ENCODE measurements around the gene CEBPA.
"Not testable (repeated sequence)": the region's sequence is repeated elsewhere in the genome, so short reads cannot be mapped to it uniquely, and the experiment has no call there.

Gene CEBPA

DNA sequence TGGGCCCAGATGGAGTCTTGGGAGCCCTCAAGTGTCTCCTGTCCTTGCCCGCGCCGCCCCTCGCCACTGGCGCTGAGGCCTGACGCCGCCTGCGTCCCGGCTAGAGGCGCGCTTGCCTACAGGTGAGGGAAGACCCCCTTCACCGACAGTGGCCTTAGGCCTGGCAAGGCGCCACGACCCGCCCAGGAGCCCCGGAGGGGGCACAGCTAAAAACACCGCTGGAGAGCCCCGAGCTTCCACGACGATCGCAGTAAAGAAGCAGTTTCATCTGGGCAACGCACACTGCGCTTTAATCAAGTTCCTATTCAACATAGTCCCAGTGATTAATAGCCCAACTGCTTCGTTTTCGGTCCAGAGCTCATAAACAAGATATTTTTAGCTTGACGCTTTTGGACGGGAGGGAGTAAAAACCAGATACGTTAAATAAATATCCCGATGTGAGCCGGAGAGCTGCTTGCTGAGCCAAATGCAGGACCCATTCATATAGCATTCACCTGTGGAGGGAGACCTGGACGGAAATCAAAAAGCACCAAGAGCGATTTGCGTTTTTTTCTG is 1.5 kb upstream of the CEBPA start:
- Histone ChIP-seq H3K4me3 (peak overlapping the region; percentile 60 to 91 (median 68)), H3K27ac (peak overlapping the region in 20 of 21 experiments; percentile 19 to 92 (median 86))

DNA sequence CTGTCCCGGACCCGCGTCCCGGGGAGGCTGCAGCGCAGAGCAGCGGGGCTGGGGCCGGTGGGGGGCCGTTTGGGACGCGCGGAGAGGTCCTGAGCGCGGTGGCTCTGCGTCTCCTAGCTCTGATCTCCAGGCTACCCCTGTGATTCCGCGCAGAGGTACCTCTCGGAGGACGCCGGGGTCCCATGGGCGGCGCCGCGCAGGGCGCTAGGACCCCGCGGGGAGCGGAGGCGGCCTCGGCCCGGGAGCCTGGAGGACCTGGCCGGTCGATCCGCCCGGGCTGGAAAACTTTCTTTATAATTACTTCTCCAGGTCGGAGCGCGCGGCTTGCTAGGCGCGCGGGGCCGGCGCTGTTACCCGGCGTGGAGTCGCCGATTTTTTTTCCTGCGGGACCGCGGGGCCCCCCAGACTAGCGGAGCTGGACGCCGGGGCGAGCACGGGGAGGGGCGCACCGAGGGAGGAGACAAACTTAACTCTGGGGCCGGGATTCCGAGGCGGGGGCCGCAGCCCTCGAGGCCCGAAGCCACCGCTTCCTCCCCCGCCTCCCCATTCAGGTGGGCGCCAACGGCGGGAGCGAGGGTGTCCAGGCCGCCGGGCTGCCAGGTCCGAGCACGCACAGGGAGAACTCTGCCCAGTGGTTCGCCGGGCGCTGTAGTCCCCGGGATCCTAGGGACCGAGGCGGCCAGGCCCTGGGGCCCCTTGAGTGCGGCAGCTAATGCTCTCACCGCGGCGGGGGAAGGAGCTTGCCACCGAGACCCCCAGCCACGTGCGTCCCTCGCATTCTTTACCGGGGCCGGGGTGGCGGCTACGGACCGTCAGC is 848 bp upstream of the CEBPA start:
- Histone ChIP-seq H3K27ac (peak overlapping the region; percentile 20 to 92 (median 86)), H3K4me3 (peak overlapping the region; percentile 60 to 91 (median 68))

DNA sequence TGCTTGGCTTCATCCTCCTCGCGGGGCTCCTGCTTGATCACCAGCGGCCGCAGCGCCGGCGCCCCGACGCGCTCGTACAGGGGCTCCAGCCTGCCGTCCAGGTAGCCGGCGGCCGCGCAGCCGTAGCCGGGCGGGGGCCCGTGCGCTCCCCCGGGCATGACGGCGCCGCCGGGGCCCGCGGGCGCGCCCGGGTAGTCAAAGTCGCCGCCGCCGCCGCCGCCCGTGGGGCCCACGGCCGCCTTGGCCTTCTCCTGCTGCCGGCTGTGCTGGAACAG is 497 bp downstream of the CEBPA start:
- Histone ChIP-seq H3K27ac (peak overlapping the region in 20 of 21 experiments; percentile 68 to 92 (median 86)), H3K4me3 (peak overlapping the region; percentile 60 to 91 (median 68))

DNA sequence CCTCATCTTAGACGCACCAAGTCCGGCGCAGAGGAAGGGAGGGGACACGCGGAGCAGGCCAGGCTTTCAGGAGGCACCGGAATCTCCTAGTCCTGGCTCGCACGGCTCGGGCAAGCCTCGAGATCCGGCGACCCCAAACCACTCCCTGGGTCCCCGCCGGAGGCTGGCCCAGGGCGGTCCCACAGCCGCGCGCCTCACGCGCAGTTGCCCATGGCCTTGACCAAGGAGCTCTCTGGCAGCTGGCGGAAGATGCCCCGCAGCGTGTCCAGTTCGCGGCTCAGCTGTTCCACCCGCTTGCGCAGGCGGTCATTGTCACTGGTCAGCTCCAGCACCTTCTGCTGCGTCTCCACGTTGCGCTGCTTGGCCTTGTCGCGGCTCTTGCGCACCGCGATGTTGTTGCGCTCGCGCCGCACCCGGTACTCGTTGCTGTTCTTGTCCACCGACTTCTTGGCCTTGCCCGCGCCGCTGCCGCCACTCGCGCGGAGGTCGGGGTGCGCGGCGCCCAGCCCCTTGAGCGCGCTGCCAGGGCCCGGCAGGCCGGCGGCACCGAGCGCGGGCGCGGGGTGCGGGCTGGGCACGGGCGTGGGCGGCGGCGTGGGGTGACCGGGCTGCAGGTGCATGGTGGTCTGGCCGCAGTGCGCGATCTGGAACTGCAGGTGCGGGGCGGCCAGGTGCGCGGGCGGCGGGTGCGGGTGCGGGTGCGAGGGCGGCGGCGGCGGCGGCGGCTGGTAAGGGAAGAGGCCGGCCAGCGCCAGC is 1.0 kb downstream of the CEBPA start:
- H3K4me3 ChIP-seq = peak overlapping the region; percentile 60 to 91 (median 68)
- peak overlapping the region; percentile 34 to 92 (median 87) for H3K27ac ChIP-seq

DNA sequence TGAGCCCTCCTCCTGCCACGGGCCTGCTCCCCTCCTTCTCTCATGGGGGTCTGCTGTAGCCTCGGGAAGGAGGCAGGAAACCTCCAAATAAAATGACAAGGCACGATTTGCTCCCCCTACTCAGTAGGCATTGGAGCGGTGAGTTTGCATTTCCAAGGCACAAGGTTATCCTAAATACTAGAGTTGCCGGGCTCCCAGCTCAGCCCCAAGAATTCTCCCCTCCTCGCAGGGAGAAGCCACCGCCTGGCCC is 1.5 kb downstream of the CEBPA start:
- Histone ChIP-seq H3K4me3 (peak overlapping the region; percentile 60 to 91 (median 68)), H3K27ac (peak overlapping the region; percentile 34 to 91 (median 86))

DNA sequence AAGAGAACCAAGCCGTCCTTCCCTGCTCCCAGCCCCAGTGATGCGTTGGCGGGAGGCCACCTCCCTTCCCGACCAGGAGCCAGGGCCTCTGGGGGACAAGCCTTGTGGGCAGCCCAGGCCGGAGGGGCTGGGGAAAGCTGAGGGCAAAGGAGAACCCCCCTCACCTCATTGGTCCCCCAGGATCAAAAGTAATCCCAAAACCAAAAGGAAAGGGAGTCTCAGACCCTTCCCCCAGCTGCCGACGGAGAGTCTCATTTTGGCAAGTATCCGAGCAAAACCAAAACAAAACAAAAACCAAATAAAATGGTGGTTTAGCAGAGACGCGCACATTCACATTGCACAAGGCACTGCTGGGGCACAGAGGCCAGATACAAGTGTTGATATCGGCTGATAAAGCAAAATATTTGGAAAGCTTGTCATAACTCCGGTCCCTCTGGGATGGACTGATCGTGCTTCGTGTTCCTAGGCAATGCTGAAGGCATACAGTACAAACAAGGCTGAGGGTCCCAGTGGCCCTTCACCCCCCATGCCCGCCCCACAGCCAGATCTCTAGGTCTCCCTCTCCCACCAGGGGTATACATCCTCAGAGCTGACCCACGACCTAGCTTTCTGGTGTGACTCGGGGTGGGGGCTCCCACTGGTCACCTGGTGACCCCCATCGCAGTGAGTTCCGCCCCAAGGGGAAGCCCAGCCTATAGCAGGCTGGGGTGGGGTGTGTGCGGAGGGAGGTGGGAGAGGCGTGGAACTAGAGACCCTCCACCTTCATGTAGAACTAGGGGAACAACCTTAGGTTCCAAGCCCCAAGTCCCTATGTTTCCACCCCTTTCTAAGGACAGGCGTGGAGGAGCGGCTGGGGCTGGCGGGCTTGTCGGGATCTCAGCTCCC is 2.1 kb downstream of the CEBPA start:
- Histone ChIP-seq H3K4me3 (peak overlapping the region; percentile 60 to 91 (median 68)), H3K27ac (peak overlapping the region in 20 of 21 experiments; percentile 34 to 91 (median 86))

DNA sequence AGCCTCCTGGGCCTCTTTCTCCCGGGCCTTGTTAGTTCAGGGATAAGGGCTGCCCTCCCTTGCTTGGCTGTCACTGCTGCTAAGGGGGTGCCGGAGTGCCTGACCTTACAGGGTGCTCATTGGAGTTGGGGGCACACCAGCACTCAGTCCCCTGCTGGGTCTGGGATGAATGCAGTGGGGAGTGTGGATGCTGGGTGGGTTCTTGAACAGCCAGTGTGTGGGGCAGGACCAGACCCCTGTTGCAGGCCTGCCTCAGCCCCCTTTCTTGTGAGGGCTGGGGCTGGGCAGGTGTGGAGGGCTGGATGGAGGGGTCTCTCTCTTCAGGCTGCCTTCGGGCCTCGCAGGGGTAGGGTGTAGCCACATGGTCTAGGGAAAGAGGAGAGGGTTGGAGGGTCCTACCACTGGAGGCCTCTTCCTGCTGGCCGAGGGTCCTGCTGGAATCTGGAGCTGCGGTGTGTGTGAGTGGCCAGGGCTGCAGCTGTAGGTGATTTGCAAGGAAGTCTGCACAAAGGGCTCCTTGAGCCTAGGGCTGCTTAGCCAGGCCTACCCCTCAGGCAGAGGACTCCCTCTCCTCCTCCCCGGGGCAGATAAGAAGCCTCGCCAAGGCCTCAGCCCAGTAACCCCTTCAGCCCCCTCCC is 3.2 kb downstream of the CEBPA start:
- H3K4me3 ChIP-seq = peak overlapping the region; percentile 60 to 91 (median 68)
- peak overlapping the region in 20 of 21 experiments; percentile 34 to 91 (median 86) for H3K27ac ChIP-seq

DNA sequence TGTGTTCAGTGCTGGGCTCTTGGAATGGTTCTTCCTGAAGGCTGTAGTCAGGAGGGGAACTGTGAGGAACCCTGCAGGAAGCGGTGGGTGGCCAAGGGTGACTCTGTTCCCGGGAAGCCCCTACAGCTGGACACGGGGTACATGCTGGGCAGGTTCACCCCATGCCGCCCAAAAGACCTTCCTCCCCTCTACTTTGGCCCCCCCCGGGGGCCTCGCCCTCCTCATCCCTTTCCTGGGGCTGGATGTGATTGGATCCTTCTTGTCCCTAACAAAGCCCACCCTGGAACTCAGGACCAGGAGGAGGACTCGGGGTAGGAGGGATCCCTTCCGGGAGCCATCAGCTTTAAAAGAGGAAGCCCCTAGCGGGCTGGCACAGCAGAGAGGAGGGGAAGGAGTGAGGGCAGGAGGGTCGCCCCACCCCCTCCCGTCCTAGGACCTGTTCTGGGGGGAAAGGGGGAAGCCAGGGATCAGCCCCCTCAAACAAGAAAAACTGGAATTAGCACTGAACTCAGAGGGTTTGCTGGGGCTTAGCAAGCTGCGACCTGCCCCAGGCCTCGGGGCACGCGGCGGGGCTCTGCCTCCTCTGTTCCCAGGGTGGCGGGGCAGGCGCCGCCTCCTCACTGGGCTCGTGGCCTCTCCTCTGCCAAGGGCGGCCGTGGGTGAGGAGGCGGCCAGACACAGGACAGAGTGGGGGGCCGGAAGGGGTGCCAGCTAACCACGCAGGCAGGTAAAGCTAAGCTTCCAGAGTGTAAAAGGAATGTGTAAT is 4.0 kb downstream of the CEBPA start:
- H3K27ac ChIP-seq = peak overlapping the region in 20 of 21 experiments; percentile 22 to 91 (median 86)
- H3K4me3 ChIP-seq = peak overlapping the region in 3 of 7 experiments; percentile 67 to 71 (median 68)

DNA sequence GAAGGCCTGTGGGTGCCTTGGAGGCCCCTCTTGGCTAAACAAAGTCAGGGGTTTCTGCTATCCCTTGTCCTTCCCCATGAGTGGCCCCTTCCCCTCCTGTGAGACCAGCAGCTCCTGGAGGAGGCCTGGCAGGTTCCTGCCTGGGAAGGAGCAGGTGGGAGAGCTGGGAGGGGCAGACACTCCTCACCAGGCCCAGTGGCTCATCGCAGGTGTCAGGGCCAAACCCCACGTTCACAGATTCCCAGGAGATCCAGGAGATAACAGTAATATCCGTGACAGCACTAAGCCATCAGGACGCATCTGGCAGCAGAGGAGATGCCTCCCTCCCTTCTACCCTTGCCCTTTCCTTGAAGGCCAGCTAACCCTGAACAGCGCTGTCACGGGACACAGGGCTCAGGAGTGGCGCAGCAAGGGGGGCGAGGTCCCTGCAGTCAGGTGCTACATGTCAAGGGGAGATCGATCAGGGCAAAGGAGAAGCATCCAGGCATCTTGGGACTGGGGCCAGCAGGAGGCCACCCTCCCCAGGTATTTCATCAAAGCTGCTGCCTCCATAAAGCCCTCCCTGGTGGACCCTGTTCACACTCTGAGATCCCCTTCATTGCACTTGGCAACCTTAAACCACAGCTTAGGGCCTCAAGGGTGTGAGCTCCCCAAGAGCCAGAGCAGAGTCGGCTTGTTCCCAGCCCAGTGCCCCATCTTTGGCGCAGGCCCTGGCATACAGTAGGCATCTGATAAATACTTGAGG is 4.8 kb downstream of the CEBPA start:
- Histone ChIP-seq H3K27ac (peak overlapping the region in 20 of 21 experiments; percentile 22 to 91 (median 86)), H3K4me3 (no peak overlapping the region)

DNA sequence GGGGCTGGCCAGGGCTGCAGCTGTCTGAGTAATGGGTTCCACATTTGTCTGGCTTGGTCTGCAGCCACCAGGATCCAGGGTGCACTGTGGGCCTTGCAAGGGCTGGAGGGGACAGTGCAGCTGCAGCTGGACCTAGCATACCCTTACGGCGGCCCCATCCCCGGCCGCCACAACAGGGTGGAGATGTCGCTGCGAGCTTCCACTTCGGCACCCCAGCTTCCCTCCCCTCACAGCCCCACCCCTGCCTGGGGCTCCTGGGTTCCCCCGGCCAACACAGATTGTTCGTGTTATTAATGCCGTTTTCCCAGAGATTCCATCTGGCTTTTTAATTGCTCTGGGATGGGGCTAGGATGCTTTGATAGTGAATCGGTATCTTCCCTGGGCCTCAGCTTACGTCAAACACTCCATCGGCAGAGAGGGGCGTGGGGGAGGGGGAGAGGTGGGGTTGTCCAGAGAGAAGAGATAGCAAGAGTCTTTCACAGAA is 5.8 kb downstream of the CEBPA start:
- Histone ChIP-seq H3K4me3 (no peak overlapping the region), H3K27ac (peak overlapping the region in 15 of 21 experiments; percentile 65 to 91 (median 88))

DNA sequence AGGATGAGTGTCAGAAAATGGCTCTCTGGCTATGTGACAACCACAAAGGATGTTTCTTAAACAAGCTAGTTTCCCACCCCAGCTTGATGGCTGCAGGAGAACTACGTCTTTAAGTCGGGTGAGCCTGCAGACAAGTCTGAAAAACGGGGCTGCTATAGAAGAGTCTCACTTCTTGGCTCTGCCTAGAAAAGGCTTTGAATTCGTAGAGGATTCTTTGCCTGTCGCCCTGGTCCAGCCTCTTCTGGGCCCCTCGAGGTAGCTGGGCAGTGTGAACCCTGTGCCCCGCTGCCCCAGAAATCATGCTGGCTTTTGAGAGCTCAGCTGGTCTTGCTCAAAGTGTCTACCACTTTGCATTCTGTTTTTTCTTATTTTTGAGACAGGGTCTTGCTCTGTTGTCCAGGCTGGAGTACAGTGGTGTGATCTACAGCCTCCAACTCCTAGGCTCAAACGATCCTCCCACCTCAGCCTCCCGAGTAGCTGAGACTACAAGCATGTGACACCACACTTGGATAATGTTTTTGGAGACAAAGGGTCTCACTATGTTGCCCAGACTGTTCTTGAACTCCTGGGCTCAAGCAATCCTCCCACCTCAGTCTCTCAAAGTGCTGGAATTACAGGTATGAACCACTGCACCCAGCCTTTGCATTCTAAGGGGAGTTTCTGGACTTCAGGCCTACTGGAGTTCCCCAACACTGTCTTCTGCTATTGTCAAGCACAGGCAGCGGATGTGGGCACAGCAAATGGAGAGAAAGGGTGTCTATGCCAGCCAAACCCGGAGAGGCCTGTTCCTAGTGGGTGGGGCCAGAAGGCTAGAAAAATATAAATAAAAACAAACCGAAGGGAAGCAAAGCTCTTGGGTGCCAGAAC is 6.5 kb downstream of the CEBPA start:
- H3K4me3 ChIP-seq = no peak overlapping the region
- peak overlapping the region in 15 of 21 experiments; percentile 11 to 91 (median 87) for H3K27ac ChIP-seq

DNA sequence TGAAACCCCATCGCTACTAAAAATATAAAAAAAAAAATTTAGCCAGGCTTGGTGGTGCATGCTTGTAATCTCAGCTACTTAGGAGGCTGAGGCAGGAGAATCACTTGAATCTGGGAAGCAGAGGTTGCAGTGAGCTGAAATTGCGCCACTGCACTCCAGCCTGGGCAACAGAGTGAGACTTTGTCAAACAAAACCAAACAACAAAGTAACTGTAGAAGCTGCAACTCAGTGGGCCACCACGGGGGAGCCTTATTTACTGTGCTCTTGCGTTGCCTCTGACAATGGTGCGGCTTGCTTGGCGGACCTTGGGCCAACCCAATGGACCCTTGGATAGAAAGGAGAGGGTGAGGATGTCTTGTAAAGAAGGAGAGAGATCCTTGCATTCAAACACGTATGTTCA is 7.3 kb downstream of the CEBPA start:
- not testable (repeated sequence) for H3K4me3 ChIP-seq
- peak overlapping the region in 2 of 21 experiments; percentile 87 to 89 for H3K27ac ChIP-seq

DNA sequence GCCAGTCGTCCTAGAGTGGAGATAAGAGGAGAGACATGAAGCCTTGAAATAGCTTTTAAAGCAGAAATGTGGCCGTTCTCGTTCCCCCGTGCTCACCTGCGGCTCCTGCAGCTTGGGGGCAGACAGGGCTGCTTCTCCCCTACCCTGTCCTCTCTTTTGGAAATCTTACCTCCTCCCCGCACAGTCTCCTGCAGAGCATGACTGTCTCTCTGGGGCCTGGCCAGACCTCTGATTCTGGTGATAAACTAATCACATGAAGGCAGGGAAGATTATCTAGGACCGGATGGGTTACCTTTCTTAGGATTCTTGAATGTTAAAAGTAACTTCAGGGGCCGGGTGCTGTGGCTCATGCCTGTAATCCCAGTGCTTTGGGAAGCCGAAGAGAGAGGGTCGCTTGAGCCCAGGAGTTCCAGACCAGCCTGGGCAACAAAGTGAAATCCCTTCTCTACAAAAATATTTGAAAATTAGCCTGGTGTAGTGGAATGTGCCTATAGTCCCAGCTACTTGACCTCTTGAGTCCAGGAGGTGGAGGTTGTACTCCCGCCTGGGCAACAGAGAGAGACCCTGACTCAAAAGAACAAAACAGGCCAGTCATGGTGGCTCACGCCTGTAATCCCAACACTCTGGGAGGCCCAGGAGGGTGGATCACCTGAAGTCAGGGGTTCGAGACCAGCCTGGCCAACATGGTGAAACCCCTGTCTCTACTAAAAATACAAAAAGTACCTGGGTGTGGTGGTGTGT is 8.1 kb downstream of the CEBPA start:
- peak overlapping the region in 1 of 7 experiments; percentile 20 for H3K4me3 ChIP-seq
- H3K27ac ChIP-seq = peak overlapping the region in 20 of 21 experiments; percentile 62 to 87 (median 78)

DNA sequence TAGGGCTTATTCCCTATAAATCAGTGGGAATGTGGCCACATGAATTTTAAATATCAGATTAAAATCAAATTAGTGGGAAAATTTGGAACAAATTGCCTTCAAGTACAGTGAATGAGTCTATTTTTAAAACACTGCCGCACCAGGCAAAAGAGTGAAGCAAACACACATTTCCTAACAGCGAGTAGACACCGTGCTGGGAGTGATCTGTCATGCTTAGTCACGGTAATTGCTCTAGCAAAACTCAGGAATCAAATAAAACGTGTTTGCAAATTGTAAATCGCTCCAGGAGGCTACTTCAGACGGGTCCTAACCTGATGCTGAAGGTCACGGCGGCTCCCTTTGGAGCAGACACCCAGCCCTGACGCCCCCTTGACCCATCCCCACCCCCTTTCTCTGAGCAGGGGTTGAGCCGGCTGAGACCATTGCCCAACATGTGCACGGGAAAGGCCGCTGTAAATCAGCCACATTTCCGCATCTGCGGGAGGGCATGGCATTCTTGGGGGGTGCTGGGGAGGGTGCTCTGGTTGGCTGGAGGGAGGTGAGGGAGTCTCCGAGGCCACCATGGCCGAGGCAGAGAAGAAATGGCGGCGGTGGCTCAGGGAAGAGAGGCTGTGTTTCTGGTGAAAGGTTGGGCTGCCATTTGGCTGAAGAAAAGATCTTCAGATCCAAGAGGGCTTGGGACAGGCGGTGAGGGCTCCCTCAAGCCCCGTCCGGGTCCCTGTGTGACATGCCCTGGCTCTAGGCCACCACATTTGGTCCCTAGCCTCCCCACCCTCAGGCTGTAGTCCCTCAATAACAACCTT is 8.9 kb downstream of the CEBPA start:
- Histone ChIP-seq H3K27ac (peak overlapping the region; percentile 29 to 87 (median 78)), H3K4me3 (peak overlapping the region in 1 of 7 experiments; percentile 20)

DNA sequence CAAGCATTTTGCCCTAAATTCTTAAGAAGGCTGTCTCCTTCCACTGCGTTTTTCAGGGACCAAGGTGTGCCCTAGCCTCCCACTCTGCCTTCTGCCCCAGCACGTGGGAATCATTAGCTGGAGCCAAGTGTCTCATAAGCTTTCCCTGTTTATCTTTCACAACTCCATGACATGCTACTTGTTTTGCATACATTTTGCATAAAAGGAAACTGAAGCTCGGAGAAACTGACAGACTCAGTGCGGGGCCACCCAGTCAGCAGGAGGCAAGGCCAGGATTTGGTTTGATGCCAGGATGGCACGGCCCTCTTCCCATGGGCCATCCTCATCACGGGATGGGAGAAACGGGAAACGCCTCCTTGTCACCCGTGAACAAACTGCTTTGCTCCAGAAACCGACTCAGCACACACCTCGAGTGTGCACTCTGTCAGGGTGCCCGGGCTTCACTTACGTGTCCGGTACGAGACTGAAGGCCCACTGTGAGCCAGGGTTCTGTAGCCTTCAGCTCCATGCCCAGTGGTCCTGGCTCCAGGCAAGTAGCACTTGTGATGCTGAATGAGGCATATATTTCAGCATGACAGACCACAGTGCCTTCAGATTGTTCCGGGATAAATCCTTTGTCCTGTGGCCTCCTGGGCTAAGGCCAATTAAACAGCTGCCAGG is 9.6 kb downstream of the CEBPA start:
- peak overlapping the region in 1 of 7 experiments; percentile 20 for H3K4me3 ChIP-seq
- H3K27ac ChIP-seq = peak overlapping the region; percentile 29 to 87 (median 78)
